ENCODE data around the gene RAB17. TPM values are rescaled to one million over a fixed set of nuclear protein-coding genes. Genes with fewer than 3 reads are reported as not detected.

RAB17 gene
- total RNA-seq, 4 donors from 2014 or later, result 37.6 to 88.1 (median 70.1) TPM

DNA sequence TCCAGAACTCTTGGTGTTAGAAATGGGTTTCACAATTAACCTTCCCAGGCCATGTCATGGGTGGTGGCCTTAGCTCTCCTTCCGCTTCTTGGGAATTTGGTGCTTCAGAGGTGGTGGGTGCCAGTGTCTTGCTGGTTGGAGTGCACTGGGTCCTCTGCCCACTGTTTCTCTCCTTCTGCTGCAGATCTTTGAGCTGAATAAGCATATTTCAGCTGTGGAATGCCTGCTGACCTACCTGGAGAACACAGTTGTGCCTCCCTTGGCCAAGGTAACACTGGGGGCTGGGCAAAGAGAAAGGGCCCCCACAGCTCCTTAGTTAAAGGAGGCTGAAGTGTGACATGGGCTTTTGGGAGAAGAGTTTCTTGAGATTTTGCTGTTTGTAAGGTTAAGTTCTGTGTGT, 56.2 kb downstream of the RAB17 start:
- peaks cover 0 to 5% of the 10 kb centered on the region in 2 donors for H3K36me3 ChIP-seq
- H3K27me3 ChIP-seq, result no peaks in the 10 kb centered on the region
- TF ChIP-seq, protein P1, sequence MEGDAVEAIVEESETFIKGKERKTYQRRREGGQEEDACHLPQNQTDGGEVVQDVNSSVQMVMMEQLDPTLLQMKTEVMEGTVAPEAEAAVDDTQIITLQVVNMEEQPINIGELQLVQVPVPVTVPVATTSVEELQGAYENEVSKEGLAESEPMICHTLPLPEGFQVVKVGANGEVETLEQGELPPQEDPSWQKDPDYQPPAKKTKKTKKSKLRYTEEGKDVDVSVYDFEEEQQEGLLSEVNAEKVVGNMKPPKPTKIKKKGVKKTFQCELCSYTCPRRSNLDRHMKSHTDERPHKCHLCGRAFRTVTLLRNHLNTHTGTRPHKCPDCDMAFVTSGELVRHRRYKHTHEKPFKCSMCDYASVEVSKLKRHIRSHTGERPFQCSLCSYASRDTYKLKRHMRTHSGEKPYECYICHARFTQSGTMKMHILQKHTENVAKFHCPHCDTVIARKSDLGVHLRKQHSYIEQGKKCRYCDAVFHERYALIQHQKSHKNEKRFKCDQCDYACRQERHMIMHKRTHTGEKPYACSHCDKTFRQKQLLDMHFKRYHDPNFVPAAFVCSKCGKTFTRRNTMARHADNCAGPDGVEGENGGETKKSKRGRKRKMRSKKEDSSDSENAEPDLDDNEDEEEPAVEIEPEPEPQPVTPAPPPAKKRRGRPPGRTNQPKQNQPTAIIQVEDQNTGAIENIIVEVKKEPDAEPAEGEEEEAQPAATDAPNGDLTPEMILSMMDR (IDR thresholded peaks at IDR 0.05), result no peak
- TF ChIP-seq POLR2A (IDR thresholded peaks at IDR 0.05), result no peak
- no peak overlapping the region for H3K27ac ChIP-seq
- DNase-seq, result no peak
- H3K4me1 ChIP-seq, result no peaks in the 10 kb centered on the region
- H3K4me3 ChIP-seq (replicated peaks in 1 of 3), result no peak overlapping the region
- intact Hi-C loops (cut with DNase I), result no loop called here
- H3K9me3 ChIP-seq, result no peaks in the 10 kb centered on the region
- 94 to 100% methylated on average over 1 of the region's 1 CpG for WGBS, 2 donors

DNA sequence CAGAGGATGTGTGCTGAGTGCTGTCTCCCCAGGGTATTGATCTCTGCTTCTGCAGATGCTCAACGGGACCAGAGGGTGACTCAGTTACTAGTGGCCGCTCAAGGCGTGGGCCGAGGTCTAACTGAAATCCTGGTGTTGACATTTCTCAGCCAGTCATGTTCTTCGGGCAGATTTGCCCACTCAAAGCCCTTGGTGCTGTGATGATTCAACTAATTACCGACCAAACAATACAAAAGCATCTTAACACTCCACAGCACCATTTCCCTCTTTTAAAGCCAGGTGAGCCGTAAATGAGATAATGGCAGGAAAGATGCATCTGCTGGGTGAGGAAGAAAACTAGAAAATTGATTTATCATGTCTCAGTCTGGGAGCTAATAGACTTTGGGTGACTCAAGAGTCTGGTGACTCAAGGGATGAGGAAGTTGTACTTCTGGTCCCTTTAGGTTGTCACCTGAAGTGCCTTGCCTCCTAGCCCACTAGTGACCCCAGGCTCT, 56.8 kb downstream of the RAB17 start:
- Histone ChIP-seq H3K4me3 (replicated peaks in 1 of 3) (no peak overlapping the region), H3K36me3 (peaks cover 0 to 5% of the 10 kb centered on the region in 2 donors), H3K9me3 (no peaks in the 10 kb centered on the region), H3K27me3 (no peaks in the 10 kb centered on the region), H3K4me1 (no peaks in the 10 kb centered on the region), H3K27ac (no peak overlapping the region)
- TF ChIP-seq POLR2A (IDR thresholded peaks at IDR 0.05), result no peak
- TF ChIP-seq, protein P1 (IDR thresholded peaks at IDR 0.05), result no peak
- intact Hi-C loops (cut with DNase I), result no loop called here
- DNase-seq, result no peak
- WGBS, 2 donors, result 82 to 84% methylated on average over 7 of the region's 7 CpGs

DNA sequence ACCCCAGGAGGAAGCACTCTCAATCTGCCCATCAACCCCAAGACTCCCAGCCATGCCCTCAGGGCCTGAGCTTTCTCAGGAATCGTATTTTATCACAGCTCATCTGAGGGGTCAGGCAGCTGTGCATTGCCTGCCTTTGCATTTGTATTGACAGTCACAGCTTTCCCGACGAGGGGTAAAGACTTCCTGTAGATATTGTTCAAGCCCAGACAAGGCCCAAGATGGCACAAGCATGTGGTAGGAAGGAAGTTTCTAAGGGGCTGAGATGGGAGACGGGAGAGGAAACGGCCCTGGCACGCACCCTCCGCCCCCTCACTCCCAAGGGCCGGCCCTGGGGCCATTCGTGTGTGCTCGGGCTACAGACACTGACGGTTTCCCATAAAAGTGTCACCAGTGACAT, 58.4 kb downstream of the RAB17 start:
- no peak for DNase-seq
- H3K27ac ChIP-seq, result no peak overlapping the region
- 55 to 81% methylated on average over 11 of the region's 11 CpGs for WGBS, 2 donors
- TF ChIP-seq, protein P1 (IDR thresholded peaks at IDR 0.05), result no peak
- TF ChIP-seq POLR2A (IDR thresholded peaks at IDR 0.05), result no peak
- H3K27me3 ChIP-seq, result no peaks in the 10 kb centered on the region
- peaks cover 8 to 13% of the 10 kb centered on the region in 2 donors for H3K36me3 ChIP-seq
- intact Hi-C loops (cut with DNase I), result no loop called here
- H3K4me3 ChIP-seq (replicated peaks in 1 of 3), result no peak overlapping the region
- H3K9me3 ChIP-seq, result no peaks in the 10 kb centered on the region
- H3K4me1 ChIP-seq, result no peaks in the 10 kb centered on the region

DNA sequence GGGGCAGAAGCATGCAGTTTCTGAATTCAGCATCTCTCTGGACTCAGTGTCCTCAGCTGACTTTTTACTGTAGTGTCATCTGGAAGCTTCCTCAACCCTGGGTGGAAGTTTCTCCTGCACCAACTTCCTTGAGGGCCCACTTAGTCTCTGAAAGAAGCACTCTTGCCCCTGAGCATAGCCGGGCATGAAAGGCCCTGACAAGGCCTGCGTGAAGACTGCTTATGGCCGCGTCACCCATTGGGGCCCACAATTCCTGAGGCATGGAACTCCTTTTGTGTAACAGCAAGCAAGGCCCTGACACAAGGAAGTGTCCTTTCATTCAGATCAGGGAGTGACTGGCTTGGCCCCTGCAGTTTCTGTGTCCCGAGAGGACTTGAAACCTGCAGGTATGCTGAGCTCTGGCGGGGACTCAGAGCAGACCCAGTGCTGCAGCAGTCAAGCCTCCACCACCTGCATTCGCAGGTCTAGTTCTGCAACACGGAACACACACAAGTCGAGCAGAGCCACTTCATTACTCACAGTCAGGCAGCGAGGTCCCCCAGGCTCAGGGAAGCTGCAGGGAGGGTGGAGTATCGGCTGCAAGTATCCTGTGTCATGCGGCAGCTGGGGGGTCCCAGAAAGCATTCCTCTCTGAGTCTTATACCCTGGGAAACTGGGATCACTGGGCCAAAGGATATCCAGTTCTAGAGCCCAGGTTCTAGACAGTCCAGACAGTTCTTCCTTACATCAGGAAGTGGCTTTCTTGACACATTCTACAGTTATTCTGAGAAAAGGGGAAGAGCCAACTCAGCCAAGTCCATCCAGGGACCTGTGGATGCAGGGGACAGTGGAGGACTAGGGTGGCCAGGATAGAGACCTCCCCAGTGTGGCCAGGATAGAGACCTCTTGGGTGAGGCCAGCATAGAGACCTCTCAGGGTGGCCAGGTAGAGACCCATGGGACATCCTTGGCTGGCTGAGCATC, 59.8 kb downstream of the RAB17 start:
- DNase-seq, result no peak
- peaks cover 22 to 23% of the 10 kb centered on the region in 2 donors for H3K36me3 ChIP-seq
- H3K4me1 ChIP-seq, result no peaks in the 10 kb centered on the region
- H3K27me3 ChIP-seq, result no peaks in the 10 kb centered on the region
- TF ChIP-seq, protein P1 (IDR thresholded peaks at IDR 0.05), result no peak
- TF ChIP-seq POLR2A (IDR thresholded peaks at IDR 0.05), result no peak
- no peak overlapping the region for H3K4me3 ChIP-seq (replicated peaks in 1 of 3)
- intact Hi-C loops (cut with DNase I), result no loop called here
- H3K27ac ChIP-seq, result no peak overlapping the region
- WGBS, 2 donors, result 91 to 95% methylated on average over 11 to 12 of the region's 12 CpGs
- no peaks in the 10 kb centered on the region for H3K9me3 ChIP-seq

All from thyroid gland (tissue), 4 donors.